Measurements from ENCODE around the gene TTC9.

The TTC9 gene

DNA sequence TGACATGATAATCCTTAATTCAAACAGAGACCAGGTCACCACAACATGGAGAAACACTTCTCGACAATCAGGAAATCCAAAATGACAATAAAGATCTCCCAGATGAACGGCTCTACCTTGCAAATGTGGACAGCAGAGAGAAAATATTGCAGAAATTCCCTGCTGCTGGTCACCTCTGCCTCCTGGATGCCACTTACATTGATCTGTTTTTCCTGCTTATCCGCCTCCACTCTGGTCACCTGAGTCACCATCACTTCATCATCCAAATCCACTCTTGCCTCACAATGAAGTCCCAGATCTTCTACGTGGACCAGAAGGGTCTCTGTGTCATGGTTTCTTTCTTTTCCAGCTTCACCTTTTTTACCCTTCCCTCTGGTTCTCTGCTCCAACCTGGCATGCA lies 21.1 kb downstream of the TTC9 start:
- H3K4me3 ChIP-seq (ENCODE audit: control insufficient read depth, low read depth, low read length): no peak overlapping the region
- TF ChIP-seq, protein P1, sequence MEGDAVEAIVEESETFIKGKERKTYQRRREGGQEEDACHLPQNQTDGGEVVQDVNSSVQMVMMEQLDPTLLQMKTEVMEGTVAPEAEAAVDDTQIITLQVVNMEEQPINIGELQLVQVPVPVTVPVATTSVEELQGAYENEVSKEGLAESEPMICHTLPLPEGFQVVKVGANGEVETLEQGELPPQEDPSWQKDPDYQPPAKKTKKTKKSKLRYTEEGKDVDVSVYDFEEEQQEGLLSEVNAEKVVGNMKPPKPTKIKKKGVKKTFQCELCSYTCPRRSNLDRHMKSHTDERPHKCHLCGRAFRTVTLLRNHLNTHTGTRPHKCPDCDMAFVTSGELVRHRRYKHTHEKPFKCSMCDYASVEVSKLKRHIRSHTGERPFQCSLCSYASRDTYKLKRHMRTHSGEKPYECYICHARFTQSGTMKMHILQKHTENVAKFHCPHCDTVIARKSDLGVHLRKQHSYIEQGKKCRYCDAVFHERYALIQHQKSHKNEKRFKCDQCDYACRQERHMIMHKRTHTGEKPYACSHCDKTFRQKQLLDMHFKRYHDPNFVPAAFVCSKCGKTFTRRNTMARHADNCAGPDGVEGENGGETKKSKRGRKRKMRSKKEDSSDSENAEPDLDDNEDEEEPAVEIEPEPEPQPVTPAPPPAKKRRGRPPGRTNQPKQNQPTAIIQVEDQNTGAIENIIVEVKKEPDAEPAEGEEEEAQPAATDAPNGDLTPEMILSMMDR (IDR thresholded peaks at IDR 0.05; ENCODE audit: control insufficient read depth, insufficient read depth, low read depth, low read length, missing control alignments): no peak

DNA sequence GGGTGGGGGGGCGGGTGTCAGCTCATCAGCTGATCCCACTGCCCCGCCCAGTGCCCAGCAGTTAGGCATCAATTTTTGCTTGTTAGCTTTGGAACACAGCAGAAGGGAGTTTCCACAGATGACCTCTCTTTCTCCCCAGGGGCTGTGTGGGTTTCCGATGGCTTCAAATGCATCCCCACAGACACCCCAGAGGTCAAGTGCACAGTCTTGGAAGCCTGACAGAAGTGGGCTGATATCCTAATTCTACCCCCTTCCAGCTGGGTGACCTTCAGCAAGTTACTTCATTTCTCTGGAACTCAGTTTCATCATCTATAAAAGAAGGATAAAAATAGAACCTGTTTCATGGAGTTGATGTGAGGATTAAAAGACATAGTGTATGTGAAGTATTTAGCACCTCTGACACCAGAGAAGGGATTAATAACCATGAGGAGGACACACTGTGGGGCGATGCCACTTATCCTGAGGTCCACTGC lies 22.0 kb downstream of the TTC9 start:
- DNase-seq (ENCODE audit: low read depth): peak; percentile 4
- no peak overlapping the region for H3K4me3 ChIP-seq (ENCODE audit: control insufficient read depth, low read depth, low read length)
- TF ChIP-seq, protein P1 (IDR thresholded peaks at IDR 0.05; ENCODE audit: control insufficient read depth, insufficient read depth, low read depth, low read length, missing control alignments): no peak

More for the DNA sequence above, 21.1 kb downstream of the TTC9 start:
- no peak for DNase-seq (ENCODE audit: low read depth)

DNA sequence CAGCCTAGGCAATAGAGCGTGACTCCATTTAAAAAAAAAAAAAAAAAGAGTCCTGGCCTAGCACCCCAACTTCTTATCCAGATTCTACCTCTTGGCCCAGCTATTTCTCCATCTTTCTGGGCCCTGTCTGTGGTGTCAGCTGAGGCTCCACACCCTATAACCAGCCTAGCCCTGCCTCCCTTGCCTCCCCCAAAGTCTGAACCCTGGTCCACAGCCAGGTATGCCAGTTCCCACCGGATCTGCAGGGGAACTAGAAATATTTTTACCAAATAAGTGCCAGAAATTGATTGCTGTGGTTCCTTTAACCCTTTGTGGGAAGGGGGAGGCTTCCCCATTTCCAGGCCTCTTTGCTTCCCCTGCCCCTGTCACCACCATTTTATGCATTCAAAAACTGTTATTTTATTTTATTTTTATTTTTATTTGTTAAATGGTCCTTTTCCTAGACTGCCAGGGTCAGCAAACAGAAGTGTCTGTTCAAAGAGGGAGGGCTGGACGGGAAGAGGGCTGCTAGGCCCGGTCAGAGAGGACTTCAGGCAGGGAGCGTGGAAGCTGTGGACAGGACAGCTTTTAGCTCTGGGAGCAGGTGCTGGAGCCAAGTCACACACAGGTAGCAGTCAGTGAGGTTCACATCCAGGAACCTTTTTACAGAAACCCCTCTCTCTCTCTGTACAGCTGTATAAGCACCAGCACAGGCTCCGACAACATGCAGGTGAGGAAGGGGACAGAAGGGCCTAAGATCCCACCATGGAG lies 23.2 kb downstream of the TTC9 start:
- no peak overlapping the region for H3K4me3 ChIP-seq (ENCODE audit: control insufficient read depth, low read depth, low read length)
- DNase-seq (ENCODE audit: low read depth): no peak
- TF ChIP-seq, protein P1 (IDR thresholded peaks at IDR 0.05; ENCODE audit: control insufficient read depth, insufficient read depth, low read depth, low read length, missing control alignments): no peak

DNA sequence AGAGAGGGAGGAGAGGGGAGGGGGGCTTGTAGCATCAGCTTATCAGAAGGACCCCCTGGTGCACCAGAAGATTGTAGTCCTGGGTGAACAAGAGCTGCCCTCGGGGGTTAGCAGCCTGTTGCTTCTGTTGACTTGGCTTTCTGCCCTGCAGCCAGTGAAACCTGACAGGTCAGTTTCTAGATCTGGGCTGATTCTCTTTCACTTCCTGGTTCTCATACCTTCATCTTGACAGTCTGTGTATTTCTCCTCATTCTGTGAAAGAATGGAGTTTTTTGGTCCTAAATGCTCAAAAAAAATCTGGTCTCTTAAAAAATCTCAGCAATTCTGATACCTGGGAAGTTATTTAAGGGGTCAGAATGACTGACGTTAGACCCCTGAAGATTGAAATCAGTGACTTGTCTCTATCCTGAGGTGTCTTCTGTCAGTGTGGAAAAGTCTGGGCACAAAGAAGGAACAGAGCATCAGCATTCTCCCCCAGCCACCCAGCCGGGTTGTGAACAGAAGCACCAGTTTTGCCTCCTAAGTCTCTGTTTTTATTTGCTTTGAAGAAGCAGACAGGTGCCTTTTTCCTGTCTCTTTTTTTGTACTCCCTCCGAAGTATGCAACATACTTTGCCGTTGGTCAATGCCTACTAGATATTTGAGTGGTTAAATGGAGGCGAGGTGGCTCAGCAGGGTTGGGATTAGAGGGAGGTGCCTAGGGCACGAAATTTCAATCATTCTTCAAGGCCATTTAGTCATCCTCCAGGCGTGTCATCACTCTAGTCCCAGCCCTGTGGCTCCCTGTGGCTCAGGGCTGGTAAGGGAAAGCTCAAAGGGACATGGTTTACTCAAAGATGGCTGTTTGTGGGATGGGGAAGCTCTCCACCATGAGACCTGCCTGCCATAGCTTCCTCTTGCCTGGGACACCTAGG lies 24.0 kb downstream of the TTC9 start:
- TF ChIP-seq, protein P1 (IDR thresholded peaks at IDR 0.05; ENCODE audit: control insufficient read depth, insufficient read depth, low read depth, low read length, missing control alignments): no peak
- DNase-seq (ENCODE audit: low read depth): no peak
- no peak overlapping the region for H3K4me3 ChIP-seq (ENCODE audit: control insufficient read depth, low read depth, low read length)

DNA sequence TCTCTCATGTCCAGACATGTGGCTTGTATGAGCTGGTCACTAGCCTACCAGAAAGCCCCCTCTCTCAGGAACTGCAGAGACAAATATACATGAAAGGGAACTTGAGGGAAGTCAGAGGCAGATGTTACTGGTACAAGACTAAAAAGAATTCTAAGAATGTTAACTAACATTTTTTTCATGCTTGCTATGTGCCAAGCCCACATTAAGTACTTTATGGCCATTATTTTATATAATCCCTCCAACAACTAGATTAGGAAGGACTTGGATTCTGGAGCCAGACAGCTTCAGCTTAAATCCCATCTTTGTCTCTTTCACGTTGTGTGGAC lies 24.6 kb downstream of the TTC9 start:
- no peak for DNase-seq (ENCODE audit: low read depth)
- H3K4me3 ChIP-seq (ENCODE audit: control insufficient read depth, low read depth, low read length): no peak overlapping the region
- TF ChIP-seq, protein P1 (IDR thresholded peaks at IDR 0.05; ENCODE audit: control insufficient read depth, insufficient read depth, low read depth, low read length, missing control alignments): no peak

DNA sequence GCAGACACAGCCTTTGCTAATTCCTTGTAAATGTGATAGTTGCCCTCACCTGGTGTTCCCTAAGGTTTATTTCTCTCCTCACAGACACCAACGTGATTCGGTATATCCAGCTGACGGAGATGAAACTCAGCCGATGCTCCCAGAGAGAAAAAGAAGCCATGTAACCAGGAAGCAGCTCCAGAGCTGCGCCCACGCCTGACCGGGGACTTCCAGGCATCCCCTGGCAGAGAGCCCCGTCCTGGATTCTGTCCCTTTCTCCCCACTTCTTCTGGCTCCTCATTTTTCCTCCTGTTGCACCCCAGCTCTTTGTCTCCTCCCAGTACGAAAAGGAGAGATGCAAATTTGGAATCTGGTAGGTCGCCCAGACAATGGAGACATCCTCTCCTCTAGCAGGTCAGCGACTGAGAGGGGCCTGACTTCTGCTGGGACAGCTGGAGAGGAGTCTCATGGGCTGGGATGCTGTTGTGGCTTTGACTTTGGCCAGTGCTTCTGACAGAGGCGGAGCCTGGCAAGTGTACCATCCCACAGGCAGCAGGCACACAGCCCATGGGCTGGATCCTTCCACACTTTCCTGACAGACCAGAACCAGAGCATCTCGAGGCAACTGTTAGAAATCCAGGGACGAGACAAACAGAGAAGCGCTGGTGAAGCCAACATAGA lies 29.4 kb downstream of the TTC9 start:
- H3K4me3 ChIP-seq (ENCODE audit: control insufficient read depth, low read depth, low read length): no peak overlapping the region
- TF ChIP-seq, protein P1 (IDR thresholded peaks at IDR 0.05; ENCODE audit: control insufficient read depth, insufficient read depth, low read depth, low read length, missing control alignments): no peak
- DNase-seq (ENCODE audit: low read depth): no peak

Data from AG09309 (cell line).